ENCODE data around the gene AP2A1.

GRCh38 chr19:49791776-49792445 is 25.1 kb downstream of the AP2A1 start:
- TF ChIP-seq CTCF (conservative IDR thresholded peaks at IDR 0.05 in 1 of 2, IDR thresholded peaks at IDR 0.05 in 1 of 2; ENCODE audit: extremely low read depth in 1 of 2, insufficient read depth in 1 of 2, low read depth in 1 of 2, low read length in 2 of 2) (no peak), EZH2 (IDR thresholded peaks at IDR 0.05; ENCODE audit: borderline replicate concordance, low read length) (no peak)

Data from mammary epithelial cell (primary cell).